ENCODE results near the gene CBARP.

Gene CBARP

GRCh38 chr19:1237027-1237659 lies 662 bp downstream of the CBARP start (continued):
- TF ChIP-seq ZNF433 (tag by site-specific recombination; IDR thresholded peaks at IDR 0.05; ENCODE audit: low read depth) (no peak), ZNF449 (tag by site-specific recombination; IDR thresholded peaks at IDR 0.05) (no peak), ZFHX2 (tag by site-specific recombination; conservative IDR thresholded peaks at IDR 0.05) (peak; percentile 83), ZNF629 (tag by site-specific recombination; IDR thresholded peaks at IDR 0.05) (peak; percentile 47), ZNF133 (tag by site-specific recombination; IDR thresholded peaks at IDR 0.05) (no peak), ZNF335 (tag by site-specific recombination; conservative IDR thresholded peaks at IDR 0.05) (peak; percentile 52), ZIC2 (tag by site-specific recombination; IDR thresholded peaks at IDR 0.05) (peak; percentile 70), ZBTB10 (tag by site-specific recombination; IDR thresholded peaks at IDR 0.05) (peak; percentile 84), ZNF560 (tag by site-specific recombination; IDR thresholded peaks at IDR 0.05; ENCODE audit: borderline replicate concordance) (no peak), ZNF18 (tag by site-specific recombination; IDR thresholded peaks at IDR 0.05) (no peak), KLF10 (tag by site-specific recombination; IDR thresholded peaks at IDR 0.05) (no peak), ZNF76 (tag by site-specific recombination; IDR thresholded peaks at IDR 0.05; ENCODE audit: borderline replicate concordance, low read depth) (peak; percentile 66; the same call in 1 of the 2 replicates), ZXDB (tag by site-specific recombination; IDR thresholded peaks at IDR 0.05) (peak; percentile 45; the same call in 1 of the 2 replicates), ZEB2 (tag by site-specific recombination; IDR thresholded peaks at IDR 0.05) (peak; percentile 79), ZNF121 (tag by site-specific recombination; IDR thresholded peaks at IDR 0.05) (no peak), ZNF704 (tag by site-specific recombination; IDR thresholded peaks at IDR 0.05) (no peak), ZSCAN4 (tag by site-specific recombination; IDR thresholded peaks at IDR 0.05) (no peak), PRDM4 (tag by site-specific recombination; IDR thresholded peaks at IDR 0.05) (no peak), ZNF175 (tag by site-specific recombination; IDR thresholded peaks at IDR 0.05) (no peak), WT1 (tag by site-specific recombination; IDR thresholded peaks at IDR 0.05) (0 out of 2 replicates have a peak, but pooled peaks have one; percentile 29), PRDM1 (tag by site-specific recombination; IDR thresholded peaks at IDR 0.05) (no peak), GLIS1 (tag by site-specific recombination; IDR thresholded peaks at IDR 0.05) (peak; percentile 83), ZNF664 (tag by site-specific recombination; IDR thresholded peaks at IDR 0.05) (no peak), KLF16 (tag by site-specific recombination; IDR thresholded peaks at IDR 0.05) (peak; percentile 63; the same call in 1 of the 2 replicates), KLF7 (tag by site-specific recombination; IDR thresholded peaks at IDR 0.05; ENCODE audit: borderline replicate concordance) (0 out of 2 replicates have a peak, but pooled peaks have one; percentile 41), ZNF623 (tag by site-specific recombination; IDR thresholded peaks at IDR 0.05) (no peak), ZNF692 (tag by site-specific recombination; IDR thresholded peaks at IDR 0.05) (peak; percentile 45; the same call in 1 of the 2 replicates), ZNF473 (tag by site-specific recombination; IDR thresholded peaks at IDR 0.05) (no peak)

All from HEK293 (cell line).